Measurements from ENCODE around the gene GATA6.

GATA6 gene

GRCh38 chr18:22167091-22167470 is 2.3 kb upstream of the GATA6 start:
- no peak for DNase-seq

- DNase-seq, result no peak
These were observed 1.7 kb upstream of the GATA6 start for GRCh38 chr18:22167471-22168241.

GRCh38 chr18:22168360-22168921 is 948 bp upstream of the GATA6 start:
- peak in 1 of 2 experiments; percentile 42 for DNase-seq

- peak in 1 of 2 experiments; percentile 28 for DNase-seq
These were observed 566 bp downstream of the GATA6 start for GRCh38 chr18:22169889-22170420.

GRCh38 chr18:22170421-22171257 is 1.2 kb downstream of the GATA6 start:
- peak in 1 of 2 experiments; percentile 28 for DNase-seq

- no peak for DNase-seq
These were observed 2.1 kb downstream of the GATA6 start for GRCh38 chr18:22171258-22172119.

GRCh38 chr18:22172120-22172582 is 2.8 kb downstream of the GATA6 start:
- DNase-seq, result no peak

GRCh38 chr18:22172594-22173049 is 3.2 kb downstream of the GATA6 start:
- DNase-seq, result no peak

- DNase-seq, result no peak
These were observed 4.0 kb downstream of the GATA6 start for GRCh38 chr18:22173221-22173927.

- no peak for DNase-seq
These were observed 4.5 kb downstream of the GATA6 start for GRCh38 chr18:22173928-22174301.

- no peak for DNase-seq
These were observed 5.2 kb downstream of the GATA6 start for GRCh38 chr18:22174341-22175145.

- no peak for DNase-seq
These were observed 6.0 kb downstream of the GATA6 start for GRCh38 chr18:22175346-22175745.

- DNase-seq, result no peak
These were observed 7.3 kb downstream of the GATA6 start for GRCh38 chr18:22176420-22177326.

- no peak for DNase-seq
These were observed 8.0 kb downstream of the GATA6 start for GRCh38 chr18:22177327-22177871.

GRCh38 chr18:22179174-22179573 is 9.8 kb downstream of the GATA6 start:
- DNase-seq, result no peak

GRCh38 chr18:22179631-22180030 is 10.2 kb downstream of the GATA6 start:
- DNase-seq, result no peak

- no peak for DNase-seq
These were observed 11.3 kb downstream of the GATA6 start for GRCh38 chr18:22180722-22181121.

- DNase-seq, result no peak
These were observed 13.7 kb downstream of the GATA6 start for GRCh38 chr18:22182884-22183697.

Data from NCI-H2081 (cell line).